ENCODE data around the gene CALHM1.

- TF ChIP-seq, protein P1, sequence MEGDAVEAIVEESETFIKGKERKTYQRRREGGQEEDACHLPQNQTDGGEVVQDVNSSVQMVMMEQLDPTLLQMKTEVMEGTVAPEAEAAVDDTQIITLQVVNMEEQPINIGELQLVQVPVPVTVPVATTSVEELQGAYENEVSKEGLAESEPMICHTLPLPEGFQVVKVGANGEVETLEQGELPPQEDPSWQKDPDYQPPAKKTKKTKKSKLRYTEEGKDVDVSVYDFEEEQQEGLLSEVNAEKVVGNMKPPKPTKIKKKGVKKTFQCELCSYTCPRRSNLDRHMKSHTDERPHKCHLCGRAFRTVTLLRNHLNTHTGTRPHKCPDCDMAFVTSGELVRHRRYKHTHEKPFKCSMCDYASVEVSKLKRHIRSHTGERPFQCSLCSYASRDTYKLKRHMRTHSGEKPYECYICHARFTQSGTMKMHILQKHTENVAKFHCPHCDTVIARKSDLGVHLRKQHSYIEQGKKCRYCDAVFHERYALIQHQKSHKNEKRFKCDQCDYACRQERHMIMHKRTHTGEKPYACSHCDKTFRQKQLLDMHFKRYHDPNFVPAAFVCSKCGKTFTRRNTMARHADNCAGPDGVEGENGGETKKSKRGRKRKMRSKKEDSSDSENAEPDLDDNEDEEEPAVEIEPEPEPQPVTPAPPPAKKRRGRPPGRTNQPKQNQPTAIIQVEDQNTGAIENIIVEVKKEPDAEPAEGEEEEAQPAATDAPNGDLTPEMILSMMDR (IDR thresholded peaks at IDR 0.05; ENCODE audit: low read length) = no peak
- no peak for TF ChIP-seq EZH2 (optimal IDR thresholded peaks at IDR 0.05; ENCODE audit: low read depth, low read length)
Observed at GRCh38 chr10:103440416-103440815, 18.3 kb downstream of the CALHM1 start.
